Gastrocnemius medialis (tissue), 4 donors: ENCODE results near the gene ZNF536. TPM values are rescaled to one million over a fixed set of nuclear protein-coding genes. Genes with fewer than 3 reads are reported as not detected.
"Not testable (repeated sequence)": the region's sequence is repeated elsewhere in the genome, so short reads cannot be mapped to it uniquely, and the experiment has no call there.

Experiments
- ATAC-seq, 2 donors: fragments of 150-250 bp; one replicate each; pipeline ENCODE4 v1.9.1; 2016
- DNase-seq, 2 donors: peaks; one replicate each; pipeline ENCODE4 v3.0.0-alpha.2; 2019
- H3K27ac ChIP-seq, 4 donors: fragments of 200-600 bp; sonication (generic); 1 replicate in 1 of 4; 2 replicates in 3 of 4; pipeline ENCODE4 v1.5.1; 2016 to 2018; ENCODE audit warnings: mild to moderate bottlenecking in 2 of 4, moderate library complexity in 1 of 4
- H3K27me3 ChIP-seq, 3 donors: fragments of 200-600 bp; sonication (generic) in 2 of 3; 1 replicate in 1 of 3; 2 replicates in 2 of 3; pipeline versions ENCODE4 v1.5.1 to v1.6.0; 2016 to 2019; ENCODE audit warnings: mild to moderate bottlenecking in 1 of 3, moderate library complexity in 1 of 3
- H3K36me3 ChIP-seq, 2 donors: fragments of 200-600 bp; sonication (generic) in 1 of 2; one replicate each; pipeline ENCODE4 v1.5.1; 2017 to 2018
- H3K4me1 ChIP-seq, 2 donors: fragments of 200-600 bp; sonication (generic) in 1 of 2; one replicate each; pipeline ENCODE4 v1.5.1; 2016 to 2017; ENCODE audit warnings: mild to moderate bottlenecking in 2 of 2
- H3K4me3 ChIP-seq, 4 donors: fragments of 200-600 bp; sonication (generic) in 3 of 4; 1 replicate in 1 of 4; 2 replicates in 3 of 4; pipeline ENCODE4 v1.5.1; 2016 to 2019; ENCODE audit warnings: mild to moderate bottlenecking in 2 of 4
- H3K9me3 ChIP-seq, 3 donors: fragments of 200-600 bp; sonication (generic) in 2 of 3; 1 replicate in 1 of 3; 2 replicates in 2 of 3; pipeline ENCODE4 v1.5.1; 2016 to 2019
- POLR2A ChIP-seq, 2 donors: fragments of 450-650 bp; IDR thresholded peaks; one replicate each; pipeline ENCODE4 v1.6.1; 2017; ENCODE audit warnings: antibody characterized with exemption in 2 of 2, mild to moderate bottlenecking in 2 of 2, moderate library complexity in 2 of 2
- in situ Hi-C, 4 donors: fragments of 200-750 bp; cut with MboI; loops; one replicate each; pipeline versions ENCODE4 v1.15.0 to v1.8.0; 2017; ENCODE audit warnings: low sequenced_read_pairs in 4 of 4
- intact Hi-C: fragments of 100-400 bp; cut with DNase I; formaldehyde crosslinking; loops from one replicate; pipeline ENCODE4 v1.15.1; 2023; ENCODE audit warnings: low total_unique reads
- total RNA-seq, 4 donors: library from RNA; depleted of rRNA; stranded (reverse); fragments of >200 nt; gene quantifications; one replicate each; pipeline versions ENCODE4 v1.1.0 to v1.2.3, GENCODE V29; 2016
- TF ChIP-seq, protein P1 (sequence below), 5 experiments: fragments of 450-650 bp in 3 of 5; fragments of 200-600 bp in 2 of 5; sonication (generic) in 2 of 5; IDR thresholded peaks in 4 of 5; conservative IDR thresholded peaks in 1 of 5; 1 replicate in 4 of 5; 2 replicates in 1 of 5; pipeline ENCODE4 v1.5.1; 2016 to 2019; ENCODE audit warnings: antibody characterized with exemption in 5 of 5, mild to moderate bottlenecking in 3 of 5, moderate library complexity in 3 of 5

Gene ZNF536
- total RNA-seq, 4 donors from 2014 or later, result 0.12 to 0.44 (median 0.20) TPM; not detected in 1

DNA sequence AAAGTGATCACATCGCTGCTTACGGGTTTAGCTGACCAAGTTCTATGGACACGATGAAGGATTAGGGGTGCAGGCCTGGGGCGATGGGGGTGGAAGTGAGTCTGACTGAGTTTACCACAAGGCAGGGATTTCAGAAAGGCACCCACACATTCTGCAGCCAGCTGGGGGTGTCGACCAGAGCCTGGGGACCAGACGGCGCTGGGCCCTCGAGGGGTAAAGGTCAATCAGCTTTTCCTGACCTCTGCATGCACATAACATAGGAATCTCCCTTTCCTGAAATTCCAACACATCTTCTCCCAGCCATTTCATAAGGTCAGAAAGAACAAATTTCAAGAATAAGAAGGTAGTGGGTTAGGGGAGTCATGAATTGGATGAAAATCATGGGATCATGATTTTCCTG is 92.0 kb downstream of the ZNF536 start:
- Histone ChIP-seq H3K4me1 (no peaks in the 10 kb centered on the region), H3K27me3 (no peaks in the 10 kb centered on the region), H3K4me3 (no peak overlapping the region), H3K9me3 (no peaks in the 10 kb centered on the region), H3K36me3 (no peaks in the 10 kb centered on the region), H3K27ac (no peak overlapping the region)
- in situ Hi-C loops (no loop called here), intact Hi-C loops (no loop called here)
- TF ChIP-seq POLR2A (IDR thresholded peaks at IDR 0.05), result no peak
- ATAC-seq, result no peak
- no peak for DNase-seq

DNA sequence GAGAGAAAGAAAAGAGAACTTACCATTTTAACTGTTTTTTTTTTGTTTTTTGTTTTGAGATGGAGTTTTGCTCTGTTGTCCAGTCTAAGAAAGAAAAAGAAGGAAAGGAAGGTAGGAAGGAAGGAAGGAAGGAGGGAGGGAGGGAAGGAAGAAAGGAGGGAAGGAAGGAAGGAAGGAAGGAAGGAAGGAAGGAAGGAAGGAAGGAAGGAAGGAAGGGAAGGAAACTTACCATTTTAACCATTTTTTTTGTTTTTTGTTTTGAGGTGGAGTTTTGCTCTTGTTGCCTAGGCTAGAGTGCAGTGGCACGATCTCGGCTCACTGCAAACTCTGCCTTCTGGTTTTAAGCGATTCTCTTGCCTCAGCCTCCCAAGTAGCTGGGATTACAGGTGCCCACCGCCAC is 94.4 kb downstream of the ZNF536 start:
- H3K27ac ChIP-seq, in situ Hi-C loops, H3K4me3 ChIP-seq, H3K36me3 ChIP-seq, DNase-seq, ATAC-seq, intact Hi-C loops, H3K27me3 ChIP-seq, H3K9me3 ChIP-seq, H3K4me1 ChIP-seq: not testable (repeated sequence)

DNA sequence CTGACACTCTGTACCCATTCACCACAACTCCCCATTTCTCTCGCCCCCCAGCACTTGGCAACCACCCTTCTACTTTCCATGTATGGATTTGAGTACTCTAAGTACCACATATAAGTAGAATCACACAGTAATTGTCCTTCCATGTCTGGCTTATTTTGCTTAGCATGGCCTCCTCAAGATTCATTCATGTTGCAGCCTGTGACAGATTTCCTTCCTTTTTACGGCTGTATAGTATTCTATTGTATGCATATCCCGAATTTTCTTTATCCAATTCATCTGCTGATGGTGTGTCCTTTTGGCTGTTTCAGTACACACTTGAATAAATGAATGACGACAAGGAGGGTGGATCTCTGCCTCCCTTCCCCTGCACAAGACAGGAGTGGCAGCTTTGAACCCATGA is 95.1 kb downstream of the ZNF536 start:
- no peak overlapping the region for H3K27ac ChIP-seq
- H3K36me3 ChIP-seq, result no peaks in the 10 kb centered on the region
- intact Hi-C loops, result no loop called here
- no peak overlapping the region for H3K4me3 ChIP-seq
- no peaks in the 10 kb centered on the region for H3K4me1 ChIP-seq
- in situ Hi-C loops, result no loop called here
- TF ChIP-seq POLR2A (IDR thresholded peaks at IDR 0.05), result no peak
- TF ChIP-seq, protein P1, sequence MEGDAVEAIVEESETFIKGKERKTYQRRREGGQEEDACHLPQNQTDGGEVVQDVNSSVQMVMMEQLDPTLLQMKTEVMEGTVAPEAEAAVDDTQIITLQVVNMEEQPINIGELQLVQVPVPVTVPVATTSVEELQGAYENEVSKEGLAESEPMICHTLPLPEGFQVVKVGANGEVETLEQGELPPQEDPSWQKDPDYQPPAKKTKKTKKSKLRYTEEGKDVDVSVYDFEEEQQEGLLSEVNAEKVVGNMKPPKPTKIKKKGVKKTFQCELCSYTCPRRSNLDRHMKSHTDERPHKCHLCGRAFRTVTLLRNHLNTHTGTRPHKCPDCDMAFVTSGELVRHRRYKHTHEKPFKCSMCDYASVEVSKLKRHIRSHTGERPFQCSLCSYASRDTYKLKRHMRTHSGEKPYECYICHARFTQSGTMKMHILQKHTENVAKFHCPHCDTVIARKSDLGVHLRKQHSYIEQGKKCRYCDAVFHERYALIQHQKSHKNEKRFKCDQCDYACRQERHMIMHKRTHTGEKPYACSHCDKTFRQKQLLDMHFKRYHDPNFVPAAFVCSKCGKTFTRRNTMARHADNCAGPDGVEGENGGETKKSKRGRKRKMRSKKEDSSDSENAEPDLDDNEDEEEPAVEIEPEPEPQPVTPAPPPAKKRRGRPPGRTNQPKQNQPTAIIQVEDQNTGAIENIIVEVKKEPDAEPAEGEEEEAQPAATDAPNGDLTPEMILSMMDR (IDR thresholded peaks at IDR 0.05 in 4 of 5, conservative IDR thresholded peaks at IDR 0.05 in 1 of 5), result no peak
- DNase-seq (no peak), ATAC-seq (no peak)
- H3K27me3 ChIP-seq, result no peaks in the 10 kb centered on the region
- H3K9me3 ChIP-seq, result no peaks in the 10 kb centered on the region

DNA sequence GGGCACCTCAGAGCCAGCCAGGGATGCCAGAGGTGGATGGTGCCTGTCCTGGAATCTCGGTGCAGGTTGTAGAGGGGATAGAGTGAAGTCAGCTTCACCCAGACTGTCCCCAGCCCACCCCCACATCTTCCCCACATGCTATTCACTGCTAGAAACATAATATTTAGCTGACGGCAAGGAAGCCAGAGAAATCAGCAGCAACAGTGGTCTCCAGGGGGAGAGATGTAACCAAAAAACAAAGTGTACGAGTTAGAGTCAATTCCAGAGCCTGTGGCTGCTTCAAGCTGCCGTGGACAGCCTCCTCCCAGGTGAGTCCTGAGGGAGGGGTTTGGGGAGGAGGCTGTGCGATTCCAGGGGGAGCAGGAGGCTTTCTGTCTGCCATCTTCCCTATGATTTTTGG is 97.6 kb downstream of the ZNF536 start:
- Histone ChIP-seq H3K4me1 (no peaks in the 10 kb centered on the region), H3K36me3 (no peaks in the 10 kb centered on the region), H3K27me3 (no peaks in the 10 kb centered on the region), H3K4me3 (no peak overlapping the region), H3K27ac (no peak overlapping the region), H3K9me3 (no peaks in the 10 kb centered on the region)
- in situ Hi-C loops, result no loop called here
- TF ChIP-seq, protein P1 (IDR thresholded peaks at IDR 0.05 in 4 of 5, conservative IDR thresholded peaks at IDR 0.05 in 1 of 5), result no peak
- TF ChIP-seq POLR2A (IDR thresholded peaks at IDR 0.05), result no peak
- DNase-seq (no peak), ATAC-seq (no peak)
- intact Hi-C loops, result no loop called here

DNA sequence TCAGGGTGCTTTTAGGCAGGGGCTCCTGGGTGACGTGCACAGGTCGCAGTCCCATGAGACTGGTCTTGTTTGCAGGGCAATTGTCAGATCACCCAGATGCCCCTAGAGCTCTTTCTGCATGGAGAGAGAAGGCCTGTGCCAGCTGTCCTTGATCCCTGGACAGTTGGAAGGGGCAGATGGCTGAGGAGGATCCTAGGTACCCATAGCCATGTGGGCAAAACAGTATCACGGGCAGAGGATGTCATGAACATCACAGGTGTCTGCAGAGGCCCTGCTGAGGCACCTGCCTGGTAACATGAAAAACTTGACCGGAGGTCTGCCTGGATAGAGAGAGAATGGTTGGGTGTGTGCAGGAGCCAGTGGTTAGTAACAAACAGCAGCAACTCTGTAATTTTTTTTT is 99.3 kb downstream of the ZNF536 start:
- no peak for DNase-seq
- intact Hi-C loops (no loop called here), in situ Hi-C loops (no loop called here)
- no peak for ATAC-seq
- no peaks in the 10 kb centered on the region for H3K36me3 ChIP-seq
- TF ChIP-seq POLR2A (IDR thresholded peaks at IDR 0.05), result no peak
- TF ChIP-seq, protein P1 (IDR thresholded peaks at IDR 0.05 in 4 of 5, conservative IDR thresholded peaks at IDR 0.05 in 1 of 5), result no peak
- H3K4me1 ChIP-seq, result no peaks in the 10 kb centered on the region
- no peak overlapping the region for H3K4me3 ChIP-seq
- no peak overlapping the region for H3K27ac ChIP-seq
- no peaks in the 10 kb centered on the region for H3K9me3 ChIP-seq
- H3K27me3 ChIP-seq, result no peaks in the 10 kb centered on the region

DNA sequence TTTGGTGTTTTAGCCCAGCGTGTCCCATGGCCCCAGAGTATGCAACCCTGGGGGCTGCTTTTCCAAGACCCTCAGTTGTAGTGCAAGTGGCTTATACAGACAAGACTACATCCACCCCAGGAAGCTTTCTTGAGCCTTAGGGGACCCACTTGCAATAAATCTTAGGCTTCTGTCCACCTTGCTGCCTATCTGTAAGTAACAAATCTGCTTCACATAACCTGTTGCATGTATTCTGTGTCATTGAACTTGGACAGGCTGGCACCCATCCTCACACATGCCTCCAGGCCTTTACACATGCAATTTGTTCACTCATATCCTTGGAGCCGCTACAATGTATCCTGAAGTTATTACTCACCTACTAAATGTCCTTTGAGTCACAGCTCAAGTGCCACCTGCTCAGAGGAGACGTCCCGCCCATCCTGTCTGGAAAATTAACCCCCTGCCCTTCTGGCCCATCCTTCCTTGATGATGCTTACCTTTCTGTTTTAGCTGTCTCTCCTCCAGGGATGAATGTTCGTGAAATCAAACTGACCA is 101.2 kb downstream of the ZNF536 start:
- TF ChIP-seq, protein P1 (IDR thresholded peaks at IDR 0.05 in 4 of 5, conservative IDR thresholded peaks at IDR 0.05 in 1 of 5), result no peak
- TF ChIP-seq POLR2A (IDR thresholded peaks at IDR 0.05), result no peak
- Histone ChIP-seq H3K27me3 (no peaks in the 10 kb centered on the region), H3K27ac (no peak overlapping the region), H3K4me3 (no peak overlapping the region), H3K9me3 (no peaks in the 10 kb centered on the region), H3K4me1 (no peaks in the 10 kb centered on the region), H3K36me3 (no peaks in the 10 kb centered on the region)
- ATAC-seq, result no peak
- in situ Hi-C loops (no loop called here), intact Hi-C loops (no loop called here)
- no peak for DNase-seq
